C4-2B (cell line): ENCODE data around the gene OSBPL8.
A peak's percentile ranks its signal among the peaks of the same experiment; 100 is the strongest.

ENCODE experiments used
- ZFX ChIP-seq: fragments of 450-650 bp; IDR thresholded peaks from 2 replicates; pipeline ENCODE4 v1.6.1; 2017
- TF ChIP-seq, protein P1 (sequence below): fragments of 450-650 bp; conservative IDR thresholded peaks from 2 replicates; pipeline ENCODE4 v1.5.1; 2017; ENCODE audit warnings: mild to moderate bottlenecking

DNA sequence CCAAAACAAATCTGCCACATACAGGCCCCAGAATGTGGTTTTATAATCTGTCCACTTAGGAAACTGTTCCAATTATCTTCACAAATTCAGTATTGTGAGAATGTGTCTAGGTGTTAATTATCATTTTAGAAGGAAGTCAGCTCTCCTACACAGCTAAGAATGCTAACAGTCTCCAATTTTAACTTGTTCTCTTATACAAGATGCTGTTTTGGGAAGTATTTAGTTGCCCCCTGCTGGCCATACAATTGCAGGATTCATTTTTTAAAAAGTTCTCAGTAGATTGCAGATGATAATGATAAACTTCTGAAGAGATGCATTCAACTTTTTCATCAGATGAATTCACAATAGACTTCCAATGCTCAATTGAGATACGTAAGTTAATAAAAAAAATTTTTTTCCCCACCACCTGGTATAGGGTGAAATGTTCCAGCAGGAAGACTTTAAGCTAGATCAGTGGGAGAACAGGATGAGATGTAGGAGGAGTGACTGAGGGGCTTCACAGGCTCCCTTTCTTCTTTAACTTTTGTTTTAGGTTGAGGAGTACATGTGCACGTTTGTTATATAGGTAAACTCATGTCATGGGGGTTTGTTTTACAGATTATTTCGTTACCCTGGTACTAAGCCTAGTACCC is 27.3 kb upstream of the OSBPL8 start:
- TF ChIP-seq, protein P1, sequence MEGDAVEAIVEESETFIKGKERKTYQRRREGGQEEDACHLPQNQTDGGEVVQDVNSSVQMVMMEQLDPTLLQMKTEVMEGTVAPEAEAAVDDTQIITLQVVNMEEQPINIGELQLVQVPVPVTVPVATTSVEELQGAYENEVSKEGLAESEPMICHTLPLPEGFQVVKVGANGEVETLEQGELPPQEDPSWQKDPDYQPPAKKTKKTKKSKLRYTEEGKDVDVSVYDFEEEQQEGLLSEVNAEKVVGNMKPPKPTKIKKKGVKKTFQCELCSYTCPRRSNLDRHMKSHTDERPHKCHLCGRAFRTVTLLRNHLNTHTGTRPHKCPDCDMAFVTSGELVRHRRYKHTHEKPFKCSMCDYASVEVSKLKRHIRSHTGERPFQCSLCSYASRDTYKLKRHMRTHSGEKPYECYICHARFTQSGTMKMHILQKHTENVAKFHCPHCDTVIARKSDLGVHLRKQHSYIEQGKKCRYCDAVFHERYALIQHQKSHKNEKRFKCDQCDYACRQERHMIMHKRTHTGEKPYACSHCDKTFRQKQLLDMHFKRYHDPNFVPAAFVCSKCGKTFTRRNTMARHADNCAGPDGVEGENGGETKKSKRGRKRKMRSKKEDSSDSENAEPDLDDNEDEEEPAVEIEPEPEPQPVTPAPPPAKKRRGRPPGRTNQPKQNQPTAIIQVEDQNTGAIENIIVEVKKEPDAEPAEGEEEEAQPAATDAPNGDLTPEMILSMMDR = peak; percentile 81
- no peak for TF ChIP-seq ZFX
